Stomach smooth muscle (tissue), 2 donors: ENCODE measurements around the gene NAGK.
A peak's percentile ranks its signal among the peaks of the same experiment; 100 is the strongest.
"Not testable (repeated sequence)": the region's sequence is repeated elsewhere in the genome, so short reads cannot be mapped to it uniquely, and the experiment has no call there.

Source experiments
- H3K27ac ChIP-seq: one replicate; pipeline ENCODE4 v1.7.0; 2013; ENCODE audit warnings: mild to moderate bottlenecking, low read length, inconsistent platforms
- H3K27me3 ChIP-seq, 2 donors: one replicate each; pipeline ENCODE4 v1.7.0; 2013; ENCODE audit warnings: low read length in 2 of 2; ENCODE audit not compliant: insufficient read depth in 2 of 2, control insufficient read depth in 1 of 2
- H3K36me3 ChIP-seq, 2 donors: one replicate each; pipeline ENCODE4 v1.7.0; 2013; ENCODE audit warnings: low read length in 2 of 2; ENCODE audit not compliant: control insufficient read depth in 2 of 2, insufficient read depth in 2 of 2
- H3K4me1 ChIP-seq: one replicate; pipeline ENCODE4 v1.7.0; 2013; ENCODE audit warnings: low read length; ENCODE audit not compliant: control insufficient read depth, insufficient read depth
- H3K4me3 ChIP-seq, 2 donors: one replicate each; pipeline ENCODE4 v1.7.0; 2013; ENCODE audit warnings: low read length in 2 of 2
- H3K9ac ChIP-seq, 2 donors: one replicate each; pipeline ENCODE4 v1.7.0; 2013; ENCODE audit warnings: low read length in 2 of 2, mild to moderate bottlenecking in 1 of 2
- H3K9me3 ChIP-seq, 2 donors: one replicate each; pipeline ENCODE4 v1.7.0; 2013; ENCODE audit warnings: low read length in 2 of 2; ENCODE audit not compliant: control insufficient read depth in 2 of 2
- donor health status: healthy.
- donor health status: Pancreatic carcinoma.

The NAGK gene

DNA sequence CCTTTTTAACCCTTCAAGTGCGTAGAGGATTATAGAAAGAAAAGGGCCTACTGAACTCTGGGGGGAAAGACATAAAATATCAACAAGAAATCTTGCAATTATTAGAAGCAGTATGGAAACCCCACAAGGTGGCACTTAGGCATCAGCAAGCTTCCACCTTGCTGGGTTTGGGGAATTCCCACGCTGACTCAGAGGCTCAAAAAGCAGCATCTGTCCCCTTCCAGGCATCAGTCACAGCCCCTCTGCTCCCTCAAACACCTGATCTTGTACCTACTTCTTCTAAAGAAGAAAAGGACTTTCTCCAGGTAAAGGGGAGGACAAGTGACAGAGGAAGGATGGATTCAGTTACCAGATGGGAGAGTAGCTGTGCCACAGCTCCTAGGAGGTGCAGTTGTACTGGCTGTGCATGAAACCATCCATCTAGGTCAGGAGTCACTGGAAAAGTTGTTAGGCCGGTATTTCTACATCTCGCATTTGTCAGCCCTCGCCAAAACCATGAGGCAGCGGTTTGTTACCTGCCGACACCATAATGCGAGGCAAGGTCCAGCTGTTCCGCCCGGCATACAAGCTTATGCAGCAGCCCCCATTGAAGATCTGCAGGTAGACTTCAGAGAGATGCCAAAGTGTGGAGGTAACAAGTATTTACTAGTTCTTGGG is 18.6 kb upstream of the NAGK start:
- H3K4me3 ChIP-seq, H3K27me3 ChIP-seq, H3K9me3 ChIP-seq, H3K9ac ChIP-seq, H3K36me3 ChIP-seq, H3K27ac ChIP-seq, H3K4me1 ChIP-seq: not testable (repeated sequence)

DNA sequence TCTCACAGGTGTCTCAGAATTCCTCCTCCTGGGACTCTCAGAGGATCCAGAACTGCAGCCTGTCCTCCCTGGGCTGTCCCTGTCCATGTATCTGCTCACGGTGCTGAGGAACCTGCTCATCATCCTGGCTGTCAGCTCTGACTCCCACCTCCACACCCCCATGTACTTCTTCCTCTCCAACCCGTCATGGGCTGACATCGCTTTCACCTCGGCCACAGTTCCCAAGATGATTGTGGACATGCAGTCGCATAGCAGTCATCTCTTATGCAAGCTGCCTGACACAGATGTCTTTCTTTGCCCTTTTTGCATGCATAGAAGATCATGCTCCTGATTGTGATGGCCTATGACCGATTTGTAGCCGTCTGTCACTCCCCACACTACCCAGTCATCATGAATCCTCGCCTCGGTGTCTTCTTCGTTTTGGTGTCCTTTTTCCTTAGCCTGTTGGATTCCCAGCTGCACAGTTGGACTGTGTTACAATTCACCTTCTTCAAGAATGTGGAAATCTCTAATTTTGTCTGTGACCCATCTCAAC is 13.2 kb upstream of the NAGK start:
- H3K4me1 ChIP-seq, H3K4me3 ChIP-seq, H3K9ac ChIP-seq, H3K9me3 ChIP-seq, H3K36me3 ChIP-seq, H3K27ac ChIP-seq, H3K27me3 ChIP-seq: not testable (repeated sequence)

DNA sequence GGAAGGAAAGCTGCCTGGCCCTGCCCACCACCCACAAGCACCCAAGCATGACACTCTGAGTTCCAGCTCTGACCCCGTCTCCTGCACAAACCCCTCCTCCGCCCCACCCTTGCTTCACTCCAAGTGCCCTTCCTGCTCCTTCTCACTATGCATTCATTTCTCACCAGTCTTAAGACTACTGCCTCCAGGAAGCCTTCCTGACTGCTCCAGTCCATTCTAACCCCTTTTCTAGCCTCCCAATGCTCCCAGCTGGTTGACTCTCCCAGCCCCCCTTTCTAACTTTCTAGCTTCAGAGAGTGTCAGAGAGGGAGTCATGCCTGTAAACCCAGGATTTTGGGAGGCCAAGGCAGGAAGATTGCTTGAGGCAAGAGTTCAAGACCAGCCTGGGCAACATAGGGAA is 8.2 kb upstream of the NAGK start:
- H3K9ac ChIP-seq: no peak overlapping the region
- no peaks in the 10 kb centered on the region for H3K36me3 ChIP-seq
- no peaks in the 10 kb centered on the region for H3K9me3 ChIP-seq

GRCh38 chr2:71060871-71061270 is 7.6 kb upstream of the NAGK start:
- H3K36me3 ChIP-seq: no peaks in the 10 kb centered on the region
- H3K9ac ChIP-seq: no peak overlapping the region
- no peak overlapping the region for H3K4me3 ChIP-seq
- H3K27ac ChIP-seq: peak overlapping the region; percentile 46
- peaks cover 26% of the 10 kb centered on the region for H3K4me1 ChIP-seq
- no peaks in the 10 kb centered on the region for H3K27me3 ChIP-seq
- no peaks in the 10 kb centered on the region for H3K9me3 ChIP-seq

More for the DNA sequence above, 8.2 kb upstream of the NAGK start:
- Histone ChIP-seq H3K27me3 (no peaks in the 10 kb centered on the region), H3K27ac (no peak overlapping the region), H3K4me3 (no peak overlapping the region), H3K4me1 (peaks cover 26% of the 10 kb centered on the region)

GRCh38 chr2:71063216-71063615 is 5.2 kb upstream of the NAGK start:
- Histone ChIP-seq H3K9me3 (no peaks in the 10 kb centered on the region), H3K27ac (peak overlapping the region; percentile 91), H3K4me1 (peaks cover 32% of the 10 kb centered on the region), H3K27me3 (no peaks in the 10 kb centered on the region), H3K9ac (no peak overlapping the region), H3K36me3 (no peaks in the 10 kb centered on the region), H3K4me3 (no peak overlapping the region)

- H3K27ac ChIP-seq: peak overlapping the region; percentile 91
- no peaks in the 10 kb centered on the region for H3K9me3 ChIP-seq
- no peaks in the 10 kb centered on the region for H3K27me3 ChIP-seq
- H3K36me3 ChIP-seq: no peaks in the 10 kb centered on the region
- H3K9ac ChIP-seq: peak overlapping the region in 1 of 2 donors; percentile 29
- peak overlapping the region in 1 of 2 donors; percentile 35 for H3K4me3 ChIP-seq
- H3K4me1 ChIP-seq: peaks cover 35% of the 10 kb centered on the region
Observed at GRCh38 chr2:71064110-71064611, 4.3 kb upstream of the NAGK start.

DNA sequence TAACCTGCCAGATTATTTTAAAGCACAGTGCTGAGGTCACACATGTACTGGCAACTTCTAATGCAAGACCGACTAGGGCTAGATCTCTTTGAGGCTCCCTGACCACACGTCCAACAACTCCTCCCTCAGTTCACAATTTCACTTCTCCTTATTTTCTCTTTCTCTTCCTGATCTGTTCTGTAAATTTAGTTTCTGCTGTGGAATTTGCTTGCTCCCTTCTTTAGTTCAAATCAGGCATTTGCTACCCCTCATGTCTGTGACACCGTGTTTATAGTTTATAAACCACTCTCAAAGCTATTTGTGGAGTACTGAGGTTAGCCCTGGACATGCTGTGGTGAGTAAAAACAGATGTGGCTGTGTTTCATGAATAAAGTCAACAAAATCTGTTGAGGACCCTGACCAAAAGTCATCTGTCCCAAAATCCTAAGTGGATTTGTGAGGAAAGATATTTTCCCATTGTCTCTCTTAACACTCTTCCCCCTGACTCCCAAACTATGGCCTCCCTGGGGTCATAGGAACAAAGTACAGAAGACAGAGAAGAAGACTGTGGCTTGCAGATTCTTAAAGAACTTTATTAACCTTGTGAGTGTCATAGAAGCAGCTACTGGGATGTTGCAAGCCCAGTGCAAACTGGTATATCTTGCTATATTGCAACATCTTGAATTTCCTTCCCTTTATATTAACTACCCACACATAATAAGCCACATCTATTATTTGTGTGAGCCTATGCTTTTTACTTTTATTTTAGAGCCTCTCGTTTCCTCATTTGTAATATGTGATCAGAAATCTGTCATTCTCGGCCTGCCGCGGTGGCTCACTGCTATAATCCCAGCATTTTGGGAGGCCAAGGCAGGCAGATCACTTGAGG is 3.5 kb upstream of the NAGK start:
- H3K9ac ChIP-seq: peak overlapping the region in 1 of 2 donors; percentile 18
- H3K27ac ChIP-seq: peak overlapping the region; percentile 91

GRCh38 chr2:71066856-71067255 is 1.6 kb upstream of the NAGK start:
- no peak overlapping the region for H3K9ac ChIP-seq
- no peaks in the 10 kb centered on the region for H3K9me3 ChIP-seq
- H3K27ac ChIP-seq: no peak overlapping the region
- H3K27me3 ChIP-seq: no peaks in the 10 kb centered on the region
- no peak overlapping the region for H3K4me3 ChIP-seq
- peaks cover 49% of the 10 kb centered on the region for H3K4me1 ChIP-seq
- H3K36me3 ChIP-seq: no peaks in the 10 kb centered on the region

More for the DNA sequence above, 3.5 kb upstream of the NAGK start:
- Histone ChIP-seq H3K36me3 (no peaks in the 10 kb centered on the region), H3K4me3 (peak overlapping the region in 1 of 2 donors; percentile 35), H3K4me1 (peaks cover 44% of the 10 kb centered on the region), H3K9me3 (no peaks in the 10 kb centered on the region), H3K27me3 (no peaks in the 10 kb centered on the region)

GRCh38 chr2:71067567-71068217 is 756 bp upstream of the NAGK start:
- H3K4me3 ChIP-seq: peak overlapping the region; percentile 89 to 96
- H3K27me3 ChIP-seq: no peaks in the 10 kb centered on the region
- peak overlapping the region; percentile 99 for H3K27ac ChIP-seq
- peak overlapping the region; percentile 88 to 97 for H3K9ac ChIP-seq
- peaks cover 53% of the 10 kb centered on the region for H3K4me1 ChIP-seq
- peaks cover 0 to 2% of the 10 kb centered on the region in 2 donors for H3K36me3 ChIP-seq
- H3K9me3 ChIP-seq: no peaks in the 10 kb centered on the region

GRCh38 chr2:71069376-71069775 is 928 bp downstream of the NAGK start:
- no peaks in the 10 kb centered on the region for H3K9me3 ChIP-seq
- no peaks in the 10 kb centered on the region for H3K27me3 ChIP-seq
- H3K27ac ChIP-seq: no peak overlapping the region
- H3K36me3 ChIP-seq: peaks cover 7 to 16% of the 10 kb centered on the region in 2 donors
- H3K4me3 ChIP-seq: peak overlapping the region; percentile 89 to 96
- peak overlapping the region; percentile 88 to 97 for H3K9ac ChIP-seq
- peaks cover 43% of the 10 kb centered on the region for H3K4me1 ChIP-seq
